ENCODE measurements around the gene RAPGEF5.

Gene RAPGEF5

GRCh38 chr7:22400150-22400814 is 43.3 kb upstream of the RAPGEF5 start:
- FAIRE-seq (no peak), DNase-seq (ENCODE audit: insufficient read length, low spot score) (no peak)
- no peak for TF ChIP-seq CTCF (IDR thresholded peaks at IDR 0.05; ENCODE audit: insufficient read depth, missing control alignments)

- DNase-seq (ENCODE audit: insufficient read length, low spot score) (no peak), FAIRE-seq (no peak)
- TF ChIP-seq CTCF (IDR thresholded peaks at IDR 0.05; ENCODE audit: insufficient read depth, missing control alignments): no peak
Measured at GRCh38 chr7:22399546-22399945, 42.6 kb upstream of the RAPGEF5 start.

GRCh38 chr7:22399091-22399490 is 42.1 kb upstream of the RAPGEF5 start:
- no peak for FAIRE-seq
- DNase-seq (ENCODE audit: insufficient read length, low spot score): no peak
- no peak for TF ChIP-seq CTCF (IDR thresholded peaks at IDR 0.05; ENCODE audit: insufficient read depth, missing control alignments)

- FAIRE-seq (peak; percentile 44), DNase-seq (ENCODE audit: insufficient read length, low spot score) (no peak)
- TF ChIP-seq CTCF (IDR thresholded peaks at IDR 0.05; ENCODE audit: insufficient read depth, missing control alignments): no peak
Measured at GRCh38 chr7:22397981-22398380, 41.0 kb upstream of the RAPGEF5 start.

GRCh38 chr7:22395222-22395621 is 38.3 kb upstream of the RAPGEF5 start:
- TF ChIP-seq CTCF (IDR thresholded peaks at IDR 0.05; ENCODE audit: insufficient read depth, missing control alignments): no peak
- no peak for FAIRE-seq
- DNase-seq (ENCODE audit: insufficient read length, low spot score): no peak

- no peak for TF ChIP-seq CTCF (IDR thresholded peaks at IDR 0.05; ENCODE audit: insufficient read depth, missing control alignments)
- DNase-seq (ENCODE audit: insufficient read length, low spot score): no peak
- FAIRE-seq: no peak
Measured at GRCh38 chr7:22394739-22395138, 37.8 kb upstream of the RAPGEF5 start.

GRCh38 chr7:22393913-22394729 is 37.2 kb upstream of the RAPGEF5 start:
- FAIRE-seq: no peak
- DNase-seq (ENCODE audit: insufficient read length, low spot score): no peak
- TF ChIP-seq CTCF (IDR thresholded peaks at IDR 0.05; ENCODE audit: insufficient read depth, missing control alignments): no peak

Data from D721Med (cell line).